H7 (cell line): Measurements from ENCODE around the gene GLIPR1. TPM values are rescaled to one million over a fixed set of nuclear protein-coding genes. Genes with fewer than 3 reads are reported as not detected.
"Not testable (repeated sequence)": the region's sequence is repeated elsewhere in the genome, so short reads cannot be mapped to it uniquely, and the experiment has no call there.

ENCODE experiments used
- DNase-seq: peaks from one replicate; pipeline ENCODE4 v3.0.0; 2012
- H3K27me3 ChIP-seq: 2 replicates; pipeline ENCODE4 v1.6.0; 2011; ENCODE audit warnings: mild to moderate bottlenecking, low read length; ENCODE audit not compliant: control insufficient read depth, insufficient read depth
- H3K36me3 ChIP-seq: replicated peaks from 2 replicates; pipeline ENCODE4 v1.5.1; 2011; ENCODE audit warnings: low read length; ENCODE audit not compliant: control insufficient read depth, insufficient read depth
- H3K4me3 ChIP-seq: 2 replicates; pipeline ENCODE4 v1.5.1; 2011; ENCODE audit warnings: low read depth, mild to moderate bottlenecking, control low read depth, low read length, moderate library complexity; ENCODE audit not compliant: insufficient read depth
- total RNA-seq: library from RNA; depleted of rRNA; stranded (reverse); fragments of >200 nt; shearing (Covaris generic); gene quantifications from 2 replicates; pipeline ENCODE4 v1.2.3, GENCODE V29; 2014

GLIPR1 gene
- total RNA-seq, 1 experiment from 2014 or later = 0.21 TPM

DNA sequence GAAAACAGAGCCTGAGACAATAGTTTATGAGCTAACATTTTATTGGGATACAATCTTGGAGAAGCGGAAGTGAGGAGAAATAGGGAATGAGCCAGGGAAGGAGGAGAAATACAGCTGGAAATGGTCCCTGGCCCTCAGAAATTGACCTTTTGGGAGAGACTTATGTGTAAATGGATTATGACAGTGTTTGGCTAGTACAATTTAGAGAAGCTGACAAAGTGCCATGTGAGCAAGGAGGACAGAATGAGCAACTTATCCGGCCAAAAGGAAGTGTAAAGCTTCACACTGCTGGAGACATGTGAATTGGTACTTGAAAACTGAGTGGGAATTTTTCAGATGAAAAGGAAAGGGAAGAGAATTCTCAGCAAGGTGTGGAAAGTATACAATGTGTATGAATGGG is 2.9 kb downstream of the GLIPR1 start:
- Histone ChIP-seq H3K4me3 (no peak overlapping the region), H3K27me3 (no peaks in the 10 kb centered on the region), H3K36me3 (no peaks in the 10 kb centered on the region)
- DNase-seq = no peak

- not testable (repeated sequence) for H3K4me3 ChIP-seq, DNase-seq, H3K36me3 ChIP-seq, H3K27me3 ChIP-seq
These were observed 3.9 kb downstream of the GLIPR1 start for GRCh38 chr12:75484450-75484849.

DNA sequence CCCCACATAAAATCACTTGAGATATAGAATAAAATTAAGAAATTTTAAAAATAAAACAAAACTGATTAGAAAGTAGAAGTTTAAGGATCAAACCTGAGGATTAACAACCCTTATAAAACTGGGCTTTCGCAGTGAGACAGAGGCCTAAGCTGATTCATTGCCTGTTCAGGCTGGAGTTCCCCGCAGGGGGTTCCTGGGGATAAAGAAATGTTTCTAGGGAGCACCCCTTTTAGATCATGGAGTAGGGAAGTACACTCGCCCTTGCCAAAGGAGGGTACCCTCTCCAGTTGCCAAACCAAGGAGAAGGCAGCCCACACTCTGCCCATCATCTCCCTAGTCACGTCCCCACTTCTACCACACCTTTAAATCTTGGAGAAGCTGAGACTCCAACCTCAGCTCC is 6.8 kb downstream of the GLIPR1 start:
- no peaks in the 10 kb centered on the region for H3K27me3 ChIP-seq
- H3K36me3 ChIP-seq = no peaks in the 10 kb centered on the region
- DNase-seq = no peak
- H3K4me3 ChIP-seq = no peak overlapping the region

- Histone ChIP-seq H3K4me3 (no peak overlapping the region), H3K36me3 (no peaks in the 10 kb centered on the region)
- peak; percentile 32 for DNase-seq
These were observed 8.0 kb downstream of the GLIPR1 start for GRCh38 chr12:75488553-75488952.

DNA sequence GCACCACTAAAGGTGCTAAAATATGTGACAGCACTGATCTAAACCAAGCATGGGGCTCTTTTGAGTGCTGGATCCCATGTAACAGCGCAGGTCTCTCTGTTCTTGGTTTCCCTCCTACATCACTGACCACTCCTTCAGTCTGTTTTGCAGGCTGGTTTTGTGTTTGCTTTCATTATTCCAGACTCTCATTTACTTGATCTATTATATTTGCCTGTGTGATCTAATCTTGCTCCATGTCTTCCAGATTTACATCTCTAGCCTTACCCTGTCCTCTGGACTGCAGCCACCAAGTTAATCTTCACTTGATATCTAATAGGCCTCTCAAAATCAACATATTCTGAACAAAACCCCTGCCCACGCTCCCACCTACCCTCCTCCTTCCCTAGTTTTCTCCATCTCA is 8.6 kb downstream of the GLIPR1 start:
- Histone ChIP-seq H3K4me3 (no peak overlapping the region), H3K36me3 (no peaks in the 10 kb centered on the region), H3K27me3 (no peaks in the 10 kb centered on the region)
- no peak for DNase-seq

More at GRCh38 chr12:75488553-75488952, 8.0 kb downstream of the GLIPR1 start:
- no peaks in the 10 kb centered on the region for H3K27me3 ChIP-seq

DNA sequence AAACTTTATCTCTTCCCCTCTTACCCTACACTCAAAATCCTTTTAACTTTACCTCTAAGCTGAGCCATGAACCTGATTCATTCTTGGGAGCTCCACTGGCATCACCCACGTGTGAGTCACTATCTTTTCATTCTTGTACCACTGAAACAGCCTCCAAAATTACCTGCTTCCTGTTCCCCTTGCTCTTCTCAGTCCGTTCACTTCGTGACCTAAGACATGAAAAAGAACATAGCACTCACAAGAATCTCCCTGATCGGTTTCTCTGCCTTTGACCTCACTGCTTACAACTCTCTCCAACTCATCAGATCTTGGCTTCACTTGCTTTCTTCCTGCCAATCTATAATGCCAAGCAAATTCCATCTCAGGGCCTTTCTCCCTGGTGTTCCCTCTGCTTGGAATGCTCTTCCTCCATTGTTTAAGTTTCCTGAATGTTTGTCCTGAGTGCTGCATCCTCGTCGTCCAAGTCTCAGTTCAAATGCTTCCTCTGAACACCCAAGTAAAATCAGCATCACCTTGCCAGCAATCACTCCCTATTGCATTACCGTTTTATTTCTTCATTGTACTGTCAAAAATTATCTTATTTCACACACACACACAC is 9.2 kb downstream of the GLIPR1 start:
- Histone ChIP-seq H3K4me3 (no peak overlapping the region), H3K27me3 (no peaks in the 10 kb centered on the region), H3K36me3 (no peaks in the 10 kb centered on the region)
- DNase-seq = no peak

- DNase-seq = no peak
- H3K27me3 ChIP-seq = no peaks in the 10 kb centered on the region
- no peak overlapping the region for H3K4me3 ChIP-seq
- no peaks in the 10 kb centered on the region for H3K36me3 ChIP-seq
These were observed 10.6 kb downstream of the GLIPR1 start for GRCh38 chr12:75491169-75491568.

GRCh38 chr12:75503459-75503858 is 22.9 kb downstream of the GLIPR1 start:
- no peak for DNase-seq
- H3K36me3 ChIP-seq = peaks cover 19% of the 10 kb centered on the region
- H3K27me3 ChIP-seq = no peaks in the 10 kb centered on the region
- no peak overlapping the region for H3K4me3 ChIP-seq

DNA sequence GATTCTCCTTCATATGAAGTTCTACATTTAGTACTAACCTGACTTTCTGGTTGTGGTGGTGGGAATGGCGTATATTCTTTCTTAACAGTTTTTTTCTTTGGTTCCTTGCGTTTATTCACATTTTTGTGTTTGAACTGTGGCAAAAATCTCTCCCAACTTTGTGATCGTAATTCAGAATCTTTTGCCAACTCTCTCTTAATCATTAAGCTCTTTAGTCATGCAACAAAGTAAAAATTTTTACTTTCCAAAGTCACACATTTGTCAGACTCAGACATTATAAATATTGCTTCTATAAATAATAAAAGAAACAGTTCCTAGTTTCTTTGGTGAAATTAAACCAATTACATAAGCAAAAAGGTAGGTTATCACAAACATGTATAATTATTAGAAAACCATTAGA is 23.3 kb downstream of the GLIPR1 start:
- Histone ChIP-seq H3K36me3 (peaks cover 19% of the 10 kb centered on the region), H3K4me3 (no peak overlapping the region), H3K27me3 (no peaks in the 10 kb centered on the region)
- no peak for DNase-seq

DNA sequence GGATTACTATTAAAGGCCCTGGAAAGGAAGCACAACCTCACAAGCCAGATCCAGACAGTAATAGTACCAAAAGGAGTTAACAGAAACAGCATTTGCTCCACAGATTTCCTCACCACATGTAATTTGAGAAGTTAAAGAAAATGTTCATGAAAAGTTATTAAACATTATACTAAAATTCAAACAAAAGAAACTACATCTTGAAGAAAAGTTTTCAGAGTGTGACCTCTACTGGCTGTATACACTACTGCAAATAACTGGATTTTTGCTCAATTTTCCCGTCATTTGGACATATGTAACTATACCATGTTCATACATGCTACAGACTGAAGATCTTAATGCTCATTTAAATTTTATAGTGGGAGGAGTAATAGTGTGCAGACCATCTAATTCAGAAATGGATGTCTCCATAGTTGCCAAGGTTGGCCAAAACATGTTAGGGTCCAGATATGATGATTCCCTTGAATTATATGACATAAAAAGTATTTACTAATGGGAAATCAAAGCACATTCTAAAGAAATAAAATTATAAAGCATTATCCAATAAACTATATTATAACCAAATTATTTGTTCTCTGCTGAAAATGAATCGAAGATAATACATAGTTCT is 25.3 kb downstream of the GLIPR1 start:
- Histone ChIP-seq H3K4me3 (no peak overlapping the region), H3K27me3 (no peaks in the 10 kb centered on the region), H3K36me3 (peaks cover 16% of the 10 kb centered on the region)
- DNase-seq = no peak

- DNase-seq = no peak
- peaks cover 8% of the 10 kb centered on the region for H3K36me3 ChIP-seq
- no peaks in the 10 kb centered on the region for H3K27me3 ChIP-seq
- no peak overlapping the region for H3K4me3 ChIP-seq
These were observed 26.5 kb downstream of the GLIPR1 start for GRCh38 chr12:75507086-75507485.

- Histone ChIP-seq H3K36me3 (peaks cover 7% of the 10 kb centered on the region), H3K27me3 (no peaks in the 10 kb centered on the region), H3K4me3 (no peak overlapping the region)
- DNase-seq = no peak
These were observed 27.6 kb downstream of the GLIPR1 start for GRCh38 chr12:75508159-75508558.

GRCh38 chr12:75509621-75510020 is 29.1 kb downstream of the GLIPR1 start:
- H3K36me3 ChIP-seq = peaks cover 7% of the 10 kb centered on the region
- no peak for DNase-seq
- H3K27me3 ChIP-seq = no peaks in the 10 kb centered on the region
- H3K4me3 ChIP-seq = no peak overlapping the region

DNA sequence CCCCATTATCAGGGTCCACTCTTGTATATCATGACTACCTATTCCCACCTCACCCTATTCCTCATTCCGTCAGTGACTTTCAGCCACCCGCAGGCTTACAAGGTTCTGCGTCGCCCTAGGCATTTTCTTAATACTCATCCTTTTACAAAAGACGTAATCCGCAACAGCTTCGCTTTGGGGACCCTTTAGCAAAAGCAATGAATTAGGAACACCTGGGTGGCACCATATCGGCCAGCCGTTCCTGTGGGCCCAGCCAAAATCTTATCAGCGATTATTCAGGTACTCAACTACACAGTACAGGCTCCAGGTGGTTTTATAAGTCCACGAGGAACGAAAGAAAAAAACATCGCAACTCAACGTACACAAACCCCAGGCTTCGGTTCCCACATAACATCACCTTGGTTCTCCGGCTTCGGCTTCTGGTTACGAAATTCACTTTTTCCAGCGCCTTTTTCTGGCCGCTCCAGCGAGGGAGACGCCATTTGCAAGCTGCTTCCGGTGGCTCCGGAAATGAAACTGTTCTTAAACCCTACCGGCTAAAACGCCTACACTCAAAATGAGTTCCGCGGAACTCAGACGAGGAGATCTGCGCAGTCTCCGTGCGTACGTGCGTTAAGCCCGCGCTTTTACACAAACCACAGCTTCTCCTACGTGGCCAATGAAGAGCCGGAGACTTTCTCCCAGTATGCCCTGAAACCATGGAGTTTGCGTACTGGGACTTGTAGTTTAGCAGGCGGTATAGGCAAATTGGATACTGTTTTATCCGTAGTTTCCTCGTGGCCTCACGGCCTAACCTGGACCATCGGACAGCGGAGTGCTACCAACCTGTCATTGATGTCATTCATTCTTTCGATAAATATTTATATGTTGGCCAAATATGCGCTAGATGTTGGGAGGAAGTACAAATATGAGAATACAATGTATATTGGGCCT is 30.8 kb downstream of the GLIPR1 start, which contains the start of gene KRR1:
Gene KRR1, minus strand, starts transcription at position 494 of the 933 bp plus-strand sequence. Its CDS starts 12 bp downstream, at position 482.
- Histone ChIP-seq H3K36me3 (peaks cover 3% of the 10 kb centered on the region), H3K4me3 (peak within 1 kb of the TSS; percentile 62), H3K27me3 (no peaks in the 10 kb centered on the region)
- DNase-seq = peak; percentile 37

GRCh38 chr12:75521224-75521623 is 40.7 kb downstream of the GLIPR1 start:
- H3K36me3 ChIP-seq, DNase-seq, H3K27me3 ChIP-seq, H3K4me3 ChIP-seq: not testable (repeated sequence)
